ENCODE results near the gene GPR156. TPM values are rescaled to one million over a fixed set of nuclear protein-coding genes. Genes with fewer than 3 reads are reported as not detected.

The GPR156 gene
- total RNA-seq, 1 experiment from 2014 or later: 3.1 TPM

- Histone ChIP-seq H3K36me3 (ENCODE audit: control insufficient read depth, insufficient read depth, low read length) (no peaks in the 10 kb centered on the region), H3K4me1 (peaks cover 3% of the 10 kb centered on the region; the same call in 1 of the 2 replicates), H3K4me3 (ENCODE audit: low read depth, low read length) (no peak overlapping the region), H3K9me3 (no peaks in the 10 kb centered on the region), H3K27me3 (replicated peaks; ENCODE audit: control insufficient read depth, insufficient read depth, low read length) (no peaks in the 10 kb centered on the region)
- Mint-ChIP-seq H3K36me3 (ENCODE audit: insufficient read depth, unreplicated experiment) (no peaks in the 10 kb centered on the region), H3K9me3 (ENCODE audit: unreplicated experiment) (peaks cover 7% of the 10 kb centered on the region), H3K4me3 (ENCODE audit: unreplicated experiment) (no peak overlapping the region), H3K27me3 (ENCODE audit: insufficient read depth, unreplicated experiment) (no peaks in the 10 kb centered on the region), H3K27ac (ENCODE audit: unreplicated experiment) (no peak overlapping the region), H3K4me1 (ENCODE audit: low read depth, unreplicated experiment) (peaks cover 18% of the 10 kb centered on the region)
- CTCF ChIA-PET: no interaction called here
- no TSS peak for BruUV-seq (replicated peaks)
- TF ChIP-seq, protein P1, sequence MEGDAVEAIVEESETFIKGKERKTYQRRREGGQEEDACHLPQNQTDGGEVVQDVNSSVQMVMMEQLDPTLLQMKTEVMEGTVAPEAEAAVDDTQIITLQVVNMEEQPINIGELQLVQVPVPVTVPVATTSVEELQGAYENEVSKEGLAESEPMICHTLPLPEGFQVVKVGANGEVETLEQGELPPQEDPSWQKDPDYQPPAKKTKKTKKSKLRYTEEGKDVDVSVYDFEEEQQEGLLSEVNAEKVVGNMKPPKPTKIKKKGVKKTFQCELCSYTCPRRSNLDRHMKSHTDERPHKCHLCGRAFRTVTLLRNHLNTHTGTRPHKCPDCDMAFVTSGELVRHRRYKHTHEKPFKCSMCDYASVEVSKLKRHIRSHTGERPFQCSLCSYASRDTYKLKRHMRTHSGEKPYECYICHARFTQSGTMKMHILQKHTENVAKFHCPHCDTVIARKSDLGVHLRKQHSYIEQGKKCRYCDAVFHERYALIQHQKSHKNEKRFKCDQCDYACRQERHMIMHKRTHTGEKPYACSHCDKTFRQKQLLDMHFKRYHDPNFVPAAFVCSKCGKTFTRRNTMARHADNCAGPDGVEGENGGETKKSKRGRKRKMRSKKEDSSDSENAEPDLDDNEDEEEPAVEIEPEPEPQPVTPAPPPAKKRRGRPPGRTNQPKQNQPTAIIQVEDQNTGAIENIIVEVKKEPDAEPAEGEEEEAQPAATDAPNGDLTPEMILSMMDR (IDR thresholded peaks at IDR 0.05; ENCODE audit: insufficient read depth in 1 of 2, low read depth in 1 of 2, low read length in 1 of 2, severe bottlenecking in 1 of 2, unreplicated experiment in 1 of 2): peak in 1 of 2 experiments; percentile 31
- DNase-seq: no peak
- intact Hi-C loops (cut with micrococcal nuclease; ENCODE audit: unreplicated experiment): loop anchor here (1.0 kb wide), 2 partner anchors 46 to 61 kb away; no protein-coding TSS in a partner anchor
- POLR2A ChIA-PET: no interaction called here
These were observed 147.5 kb downstream of the GPR156 start for GRCh38 chr3:120137548-120137947.

GRCh38 chr3:120130656-120131055, 154.4 kb downstream of the GPR156 start:
- intact Hi-C loops (cut with micrococcal nuclease; ENCODE audit: unreplicated experiment): no loop called here
- peaks cover 3% of the 10 kb centered on the region; the same call in 1 of the 2 replicates for H3K4me1 ChIP-seq
- TF ChIP-seq, protein P1 (IDR thresholded peaks at IDR 0.05; ENCODE audit: insufficient read depth in 1 of 2, low read depth in 1 of 2, low read length in 1 of 2, severe bottlenecking in 1 of 2, unreplicated experiment in 1 of 2): no peak

GRCh38 chr3:120129718-120130513, 155.1 kb downstream of the GPR156 start:
- Histone ChIP-seq H3K36me3 (ENCODE audit: control insufficient read depth, insufficient read depth, low read length) (no peaks in the 10 kb centered on the region), H3K4me3 (ENCODE audit: low read depth, low read length) (no peak overlapping the region), H3K9me3 (no peaks in the 10 kb centered on the region), H3K4me1 (no peaks in the 10 kb centered on the region), H3K27me3 (replicated peaks; ENCODE audit: control insufficient read depth, insufficient read depth, low read length) (no peaks in the 10 kb centered on the region)
- no peak for DNase-seq
- ChIA-PET POLR2A (interaction anchor here (0.7 kb wide), 1 partner anchor 35 kb away, joined by 3 read pairs; no protein-coding TSS in a partner anchor), CTCF (no interaction called here)
- Mint-ChIP-seq H3K36me3 (ENCODE audit: insufficient read depth, unreplicated experiment) (no peaks in the 10 kb centered on the region), H3K27me3 (ENCODE audit: insufficient read depth, unreplicated experiment) (no peaks in the 10 kb centered on the region), H3K9me3 (ENCODE audit: unreplicated experiment) (no peaks in the 10 kb centered on the region), H3K4me3 (ENCODE audit: unreplicated experiment) (no peak overlapping the region), H3K4me1 (ENCODE audit: low read depth, unreplicated experiment) (no peaks in the 10 kb centered on the region), H3K27ac (ENCODE audit: unreplicated experiment) (no peak overlapping the region)
- intact Hi-C loops (cut with micrococcal nuclease; ENCODE audit: unreplicated experiment): no loop called here
- no TSS peak for BruUV-seq (replicated peaks)
- TF ChIP-seq, protein P1 (IDR thresholded peaks at IDR 0.05; ENCODE audit: insufficient read depth in 1 of 2, low read depth in 1 of 2, low read length in 1 of 2, severe bottlenecking in 1 of 2, unreplicated experiment in 1 of 2): no peak

More at GRCh38 chr3:120130656-120131055, 154.4 kb downstream of the GPR156 start:
- Histone ChIP-seq H3K9me3 (no peaks in the 10 kb centered on the region), H3K27me3 (replicated peaks; ENCODE audit: control insufficient read depth, insufficient read depth, low read length) (no peaks in the 10 kb centered on the region), H3K36me3 (ENCODE audit: control insufficient read depth, insufficient read depth, low read length) (no peaks in the 10 kb centered on the region), H3K4me3 (ENCODE audit: low read depth, low read length) (no peak overlapping the region)
- ChIA-PET POLR2A (no interaction called here), CTCF (no interaction called here)
- BruUV-seq (replicated peaks): no TSS peak
- no peak overlapping the region for H3K4me3 Mint-ChIP-seq (ENCODE audit: unreplicated experiment)
- DNase-seq: no peak
- no peaks in the 10 kb centered on the region for H3K9me3 Mint-ChIP-seq (ENCODE audit: unreplicated experiment)
- H3K27me3 Mint-ChIP-seq (ENCODE audit: insufficient read depth, unreplicated experiment): no peaks in the 10 kb centered on the region
- no peaks in the 10 kb centered on the region for H3K4me1 Mint-ChIP-seq (ENCODE audit: low read depth, unreplicated experiment)
- H3K36me3 Mint-ChIP-seq (ENCODE audit: insufficient read depth, unreplicated experiment): no peaks in the 10 kb centered on the region
- H3K27ac Mint-ChIP-seq (ENCODE audit: unreplicated experiment): no peak overlapping the region
